GM12878 (cell line): ENCODE data around the gene CNKSR3. TPM values are rescaled to one million over a fixed set of nuclear protein-coding genes. Genes with fewer than 3 reads are reported as not detected.

ENCODE experiments used
- ATAC-seq: fragments of 200-7000 bp; cut with Tn5 transposase; 3 replicates; pipeline ENCODE4 v1.9.1; 2020; ENCODE audit warnings: mild to moderate bottlenecking, moderate library complexity
- BruUV-seq: library from RNA; stranded (reverse); fragments of 400-500 nt; replicated peaks from 2 replicates; lab custom pipeline; 2021; lab: Mats Ljungman, UMichigan
- CTCF ChIA-PET: fragments of 300-600 bp; sonication (Branson Sonifier 250); formaldehyde crosslinking; extraction: SDS; loops from one replicate; lab custom pipeline; 2021; ENCODE audit warnings: inconsistent platforms; lab: Yijun Ruan, JAX
- POLR2A ChIA-PET: fragments of 350-600 bp; formaldehyde crosslinking; extraction: SDS; loops from one replicate; lab custom pipeline; 2021; ENCODE audit warnings: inconsistent platforms; lab: Charles Lee
- RAD21 ChIA-PET: fragments of 300-600 bp; sonication (Branson Sonifier 250); formaldehyde crosslinking; loops from one replicate; lab custom pipeline; 2023; ENCODE audit warnings: antibody characterized with exemption; ENCODE audit not compliant: unreplicated experiment; lab: Charles Lee
- SMC1A ChIA-PET: fragments of 300-600 bp; sonication (Branson Sonifier 250); formaldehyde crosslinking; loops from one replicate; lab custom pipeline; 2023; ENCODE audit not compliant: unreplicated experiment, uncharacterized antibody; lab: Charles Lee
- DNase-seq: peaks from one replicate; pipeline ENCODE4 v3.0.0-alpha.2; 2011; ENCODE audit warnings: low read depth, low spot score
- FAIRE-seq: peaks from 3 replicates; lab custom pipeline; 2011; peaks lifted over from hg19 to GRCh38; lab: Jason Lieb, UNC
- H2AFZ ChIP-seq: 2 replicates; pipeline ENCODE4 v1.6.0; 2011; ENCODE audit warnings: low read depth, low read length, control low read depth; ENCODE audit not compliant: control insufficient read depth
- H3K27ac ChIP-seq: 2 replicates; pipeline ENCODE4 v1.5.1; 2011; ENCODE audit warnings: control low read depth; ENCODE audit not compliant: control insufficient read depth, insufficient read depth
- H3K27me3 ChIP-seq, 2 experiments: replicated peaks in 1 of 2; 2 replicates each; pipeline versions ENCODE4 v1.6.0 to v1.6.1; 2011; ENCODE audit warnings: low read length in 1 of 2; ENCODE audit not compliant: control insufficient read depth in 2 of 2, insufficient read depth in 2 of 2
- H3K36me3 ChIP-seq, 2 experiments: 2 replicates each; pipeline ENCODE4 v1.5.1; 2011; ENCODE audit warnings: low read length in 1 of 2; ENCODE audit not compliant: control insufficient read depth in 2 of 2, insufficient read depth in 2 of 2
- H3K4me1 ChIP-seq: 2 replicates; pipeline ENCODE4 v1.6.1; 2011; ENCODE audit warnings: mild to moderate bottlenecking, low read length, moderate library complexity, mixed read lengths; ENCODE audit not compliant: control insufficient read depth, insufficient read depth
- H3K4me2 ChIP-seq: 2 replicates; pipeline ENCODE4 v1.6.0; 2011; ENCODE audit warnings: control low read depth; ENCODE audit not compliant: control insufficient read depth, insufficient read depth
- H3K4me3 ChIP-seq: fragments of 200-600 bp; sonication (generic); 2 replicates; pipeline ENCODE4 v1.5.1; 2016
- H3K79me2 ChIP-seq: 2 replicates; pipeline ENCODE4 v1.6.0; 2011; ENCODE audit warnings: low read length; ENCODE audit not compliant: control insufficient read depth, insufficient read depth
- H3K9ac ChIP-seq: 2 replicates; pipeline ENCODE4 v1.8.0; 2011; ENCODE audit warnings: low read length, control low read depth, mixed read lengths; ENCODE audit not compliant: control insufficient read depth, insufficient read depth
- H3K9me3 ChIP-seq: replicated peaks from 3 replicates; pipeline ENCODE4 v1.5.1; 2011; ENCODE audit warnings: mild to moderate bottlenecking, low read length; ENCODE audit not compliant: control insufficient read depth, insufficient read depth
- H4K20me1 ChIP-seq: 2 replicates; pipeline ENCODE4 v1.6.0; 2011; ENCODE audit not compliant: control insufficient read depth, insufficient read depth
- CBX3 ChIP-seq: fragments of 200-600 bp; sonication (generic); IDR thresholded peaks from 2 replicates; pipeline ENCODE4 v1.6.1; 2016; ENCODE audit warnings: low read depth, borderline replicate concordance
- HCFC1 ChIP-seq: fragments of 150-350 bp; IDR thresholded peaks from 2 replicates; pipeline ENCODE4 v1.6.1; 2014; ENCODE audit warnings: low read length
- IRF4 ChIP-seq: IDR thresholded peaks from 2 replicates; pipeline ENCODE4 v1.6.1; 2011; ENCODE audit warnings: low read depth, low read length
- PKNOX1 ChIP-seq: fragments of 450-650 bp; IDR thresholded peaks from 2 replicates; pipeline ENCODE4 v1.6.1; 2016; ENCODE audit warnings: mild to moderate bottlenecking
- SUPT20H ChIP-seq: IDR thresholded peaks from 2 replicates; pipeline ENCODE4 v1.6.1; 2011; ENCODE audit warnings: low read depth, mild to moderate bottlenecking, low read length, moderate library complexity, borderline replicate concordance; ENCODE audit not compliant: control insufficient read depth
- TAF1 ChIP-seq: IDR thresholded peaks from 2 replicates; pipeline ENCODE4 v1.6.1; 2011; ENCODE audit warnings: mild to moderate bottlenecking, low read depth, low read length, borderline replicate concordance
- USF2 ChIP-seq: IDR thresholded peaks from 2 replicates; pipeline ENCODE4 v1.6.1; 2011; ENCODE audit warnings: low read depth, low read length, improper control_type of control experiment, borderline replicate concordance
- YY1 ChIP-seq: IDR thresholded peaks from 2 replicates; pipeline ENCODE4 v1.6.1; 2011; ENCODE audit warnings: low read depth, mild to moderate bottlenecking, low read length
- ZBED1 ChIP-seq: IDR thresholded peaks from 2 replicates; pipeline ENCODE4 v1.6.1; 2016; ENCODE audit warnings: borderline replicate concordance
- ZBTB33 ChIP-seq: fragments of 450-650 bp; IDR thresholded peaks from 2 replicates; pipeline ENCODE4 v1.6.1; 2017; ENCODE audit warnings: mild to moderate bottlenecking
- ZNF24 ChIP-seq: fragments of 450-650 bp; IDR thresholded peaks from 2 replicates; pipeline ENCODE4 v1.6.1; 2017; ENCODE audit warnings: antibody characterized with exemption, mild to moderate bottlenecking
- ZNF384 ChIP-seq: IDR thresholded peaks from 2 replicates; pipeline ENCODE4 v1.6.1; 2012; ENCODE audit warnings: low read depth, mild to moderate bottlenecking, low read length, improper control_type of control experiment, borderline replicate concordance
- WGBS: methylation state at CpG from one replicate; pipeline ENCODE4 v1.1.6; 2016; ENCODE audit warnings: low lambda C conversion rate; ENCODE audit not compliant: insufficient replicate concordance, insufficient coverage; ENCODE audit errors: missing lambda C conversion rate; 5-methylcytosine and 5-hydroxymethylcytosine counted together
- in situ Hi-C: fragments of 300-500 bp; cut with MboI; formaldehyde crosslinking; loops from 9 replicates; pipeline ENCODE4 v1.14.3; 2018; ENCODE audit warnings: mixed read lengths
- intact Hi-C: fragments of 100-400 bp; cut with micrococcal nuclease; formaldehyde crosslinking; loops from one replicate; pipeline ENCODE4 v1.14.2; 2022; ENCODE audit not compliant: unreplicated experiment
- polyA plus RNA-seq, 11 experiments: library from polyadenylated mRNA; depleted of rRNA in 4 of 11; unstranded in 6 of 11; stranded (reverse) in 5 of 11; fragments of >200 nt; fragmentation: Nextera tagmentation in 4 of 11; fragmentation: Illumina TruSeq in 1 of 11; extraction: Ambion mirVana in 4 of 11; extraction: Trizol in 1 of 11; gene quantifications; 1 replicate in 1 of 11; 2 replicates in 10 of 11; pipeline versions ENCODE4 v1.2.1 to v1.2.3, GENCODE V29; 2011 to 2016; ENCODE audit warnings: inconsistent platforms in 2 of 11, missing spikeins in 2 of 11, low read depth in 1 of 11
- total RNA-seq, 4 experiments: library from RNA; depleted of rRNA in 3 of 4; stranded (reverse); fragments of >200 nt in 3 of 4; fragmentation: Illumina TruSeq in 1 of 4; extraction: Trizol in 1 of 4; gene quantifications; 2 replicates each; pipeline versions ENCODE4 v1.2.1 to v1.2.3, GENCODE V29; 2013 to 2021
- TF ChIP-seq, protein P1 (sequence below): fragments of 450-650 bp; IDR thresholded peaks from 2 replicates; pipeline ENCODE4 v1.6.1; 2017; ENCODE audit warnings: mild to moderate bottlenecking, moderate library complexity
- TF ChIP-seq, protein P2 (sequence below): IDR thresholded peaks from 2 replicates; pipeline ENCODE4 v1.6.1; 2011; ENCODE audit warnings: low read depth, mild to moderate bottlenecking, low read length, moderate library complexity, borderline replicate concordance; ENCODE audit errors: extremely low read depth

The CNKSR3 gene
- total and polyA plus RNA-seq, 10 of the 15 experiments (the other 5 are each of a cell fraction or from before 2014, with no cell fraction given), result under 0.01 to 0.48 (median 0.12) TPM; not detected in 2

GRCh38 chr6:154512201-154512600, 1.7 kb upstream of the CNKSR3 start (continued):
- TF ChIP-seq, protein P1, sequence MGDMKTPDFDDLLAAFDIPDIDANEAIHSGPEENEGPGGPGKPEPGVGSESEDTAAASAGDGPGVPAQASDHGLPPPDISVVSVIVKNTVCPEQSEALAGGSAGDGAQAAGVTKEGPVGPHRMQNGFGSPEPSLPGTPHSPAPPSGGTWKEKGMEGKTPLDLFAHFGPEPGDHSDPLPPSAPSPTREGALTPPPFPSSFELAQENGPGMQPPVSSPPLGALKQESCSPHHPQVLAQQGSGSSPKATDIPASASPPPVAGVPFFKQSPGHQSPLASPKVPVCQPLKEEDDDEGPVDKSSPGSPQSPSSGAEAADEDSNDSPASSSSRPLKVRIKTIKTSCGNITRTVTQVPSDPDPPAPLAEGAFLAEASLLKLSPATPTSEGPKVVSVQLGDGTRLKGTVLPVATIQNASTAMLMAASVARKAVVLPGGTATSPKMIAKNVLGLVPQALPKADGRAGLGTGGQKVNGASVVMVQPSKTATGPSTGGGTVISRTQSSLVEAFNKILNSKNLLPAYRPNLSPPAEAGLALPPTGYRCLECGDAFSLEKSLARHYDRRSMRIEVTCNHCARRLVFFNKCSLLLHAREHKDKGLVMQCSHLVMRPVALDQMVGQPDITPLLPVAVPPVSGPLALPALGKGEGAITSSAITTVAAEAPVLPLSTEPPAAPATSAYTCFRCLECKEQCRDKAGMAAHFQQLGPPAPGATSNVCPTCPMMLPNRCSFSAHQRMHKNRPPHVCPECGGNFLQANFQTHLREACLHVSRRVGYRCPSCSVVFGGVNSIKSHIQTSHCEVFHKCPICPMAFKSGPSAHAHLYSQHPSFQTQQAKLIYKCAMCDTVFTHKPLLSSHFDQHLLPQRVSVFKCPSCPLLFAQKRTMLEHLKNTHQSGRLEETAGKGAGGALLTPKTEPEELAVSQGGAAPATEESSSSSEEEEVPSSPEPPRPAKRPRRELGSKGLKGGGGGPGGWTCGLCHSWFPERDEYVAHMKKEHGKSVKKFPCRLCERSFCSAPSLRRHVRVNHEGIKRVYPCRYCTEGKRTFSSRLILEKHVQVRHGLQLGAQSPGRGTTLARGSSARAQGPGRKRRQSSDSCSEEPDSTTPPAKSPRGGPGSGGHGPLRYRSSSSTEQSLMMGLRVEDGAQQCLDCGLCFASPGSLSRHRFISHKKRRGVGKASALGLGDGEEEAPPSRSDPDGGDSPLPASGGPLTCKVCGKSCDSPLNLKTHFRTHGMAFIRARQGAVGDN, result no peak
- TF ChIP-seq, all 136 proteins: peak for 0

GRCh38 chr6:154511791-154512190, 1.3 kb upstream of the CNKSR3 start:
- TF ChIP-seq ZBED1 (no peak), ZBTB33 (no peak), ZNF384 (no peak), PKNOX1 (no peak), CBX3 (no peak), USF2 (no peak), YY1 (no peak), TAF1 (no peak), ZNF24 (no peak), IRF4 (no peak), HCFC1 (no peak), SUPT20H (no peak)
- TF ChIP-seq, protein P2, sequence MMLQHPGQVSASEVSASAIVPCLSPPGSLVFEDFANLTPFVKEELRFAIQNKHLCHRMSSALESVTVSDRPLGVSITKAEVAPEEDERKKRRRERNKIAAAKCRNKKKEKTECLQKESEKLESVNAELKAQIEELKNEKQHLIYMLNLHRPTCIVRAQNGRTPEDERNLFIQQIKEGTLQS, result no peak
- TF ChIP-seq, all 136 proteins: peak for 0
- Histone ChIP-seq H3K79me2 (no peaks in the 10 kb centered on the region), H2AFZ (no peak overlapping the region), H3K4me3 (no peak overlapping the region), H3K27ac (no peak overlapping the region), H3K27me3 (peaks cover 6 to 7% of the 10 kb centered on the region in 2 experiments; a peak in 3 of 4 replicates), H3K9ac (no peak overlapping the region), H3K4me2 (no peak overlapping the region), H3K4me1 (no peaks in the 10 kb centered on the region), H3K36me3 (no peaks in the 10 kb centered on the region), H4K20me1 (no peaks in the 10 kb centered on the region), H3K9me3 (no peaks in the 10 kb centered on the region)
- ATAC-seq (no peak), DNase-seq (no peak), FAIRE-seq (no peak)
- POLR2A ChIA-PET, result no interaction called here
- CTCF ChIA-PET, result no interaction called here
- WGBS, result 50% methylated on average over 5 of the region's 7 CpGs
- SMC1A ChIA-PET, result no interaction called here
- BruUV-seq, result no TSS peak
- intact Hi-C loops, result no loop called here
- RAD21 ChIA-PET, result no interaction called here
- in situ Hi-C loops, result no loop called here
